CD4-positive, alpha-beta T cell treated with Interferon gamma for 1 hour (primary cell): ENCODE data around the gene BBLN.

Source experiments
- DNase-seq: peaks from one replicate; pipeline ENCODE4 v3.0.0-alpha.2; 2020

Gene BBLN

DNA sequence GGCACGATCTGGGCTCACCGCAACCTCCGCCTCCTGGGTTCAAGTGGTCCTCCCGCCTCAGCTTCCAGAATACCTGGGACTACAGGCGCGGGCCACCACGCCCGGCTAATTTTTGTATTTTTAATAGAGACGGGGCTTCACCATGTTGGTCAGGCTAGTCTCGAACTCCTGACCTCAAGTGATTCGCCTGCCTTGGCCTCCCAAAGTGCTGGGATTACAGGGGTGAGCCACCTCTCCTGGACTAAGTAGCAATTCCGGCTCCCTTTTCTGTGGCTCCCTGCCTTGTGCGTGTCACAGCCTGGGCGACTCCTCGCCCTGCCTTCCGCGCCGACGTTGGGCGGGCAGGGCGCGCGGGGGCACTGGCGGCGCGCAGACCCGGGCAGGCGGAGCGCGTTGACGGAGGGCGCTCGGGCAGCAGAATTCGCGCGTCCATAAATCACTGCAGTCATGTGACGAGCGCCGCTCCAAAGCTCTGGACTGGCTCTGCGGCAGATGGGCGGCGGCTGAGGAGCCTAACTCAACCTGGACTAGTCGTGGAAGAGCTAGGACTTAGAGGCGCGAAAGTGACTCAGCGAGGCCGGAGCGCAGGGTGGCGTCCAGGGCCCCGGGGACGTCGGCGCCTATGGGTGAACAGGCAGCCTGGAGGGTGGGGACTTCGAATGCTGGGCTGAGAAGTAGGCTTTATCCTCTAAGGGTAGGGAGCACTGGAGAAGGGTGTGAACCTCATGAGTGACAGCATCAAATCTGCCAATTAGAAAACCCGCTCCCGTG, 32.7 kb downstream of the BBLN start:
- DNase-seq = no peak

DNA sequence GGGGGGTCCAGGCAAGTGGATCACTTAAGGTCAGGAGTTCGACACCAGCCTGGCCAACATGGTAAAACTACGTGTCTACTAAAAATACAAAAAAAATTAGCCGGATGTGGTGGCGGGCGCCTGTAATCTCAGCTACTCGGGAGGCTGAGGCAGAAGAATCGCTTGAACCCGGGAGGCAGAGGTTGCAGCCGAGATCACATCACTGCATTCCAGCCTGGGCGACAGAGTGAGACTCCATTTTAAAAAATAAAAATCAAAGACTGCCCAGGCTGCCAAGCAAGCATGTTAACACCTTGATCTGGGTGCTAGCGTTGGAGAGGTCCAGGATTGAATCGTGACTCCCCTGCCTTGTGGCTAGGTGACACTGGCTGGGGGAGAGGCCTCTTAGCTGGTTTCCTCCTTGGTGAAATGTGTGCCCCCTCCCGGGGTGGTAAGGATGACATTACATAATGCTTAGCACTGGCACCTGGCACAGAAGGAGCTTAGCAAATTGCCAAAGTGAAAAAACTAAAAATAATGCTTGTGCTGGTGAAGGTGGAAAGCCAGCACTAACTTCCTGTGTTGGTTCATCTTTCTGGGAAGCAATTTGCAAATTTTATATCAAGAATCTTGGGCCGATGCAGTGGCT, 33.5 kb downstream of the BBLN start:
- DNase-seq = no peak

DNA sequence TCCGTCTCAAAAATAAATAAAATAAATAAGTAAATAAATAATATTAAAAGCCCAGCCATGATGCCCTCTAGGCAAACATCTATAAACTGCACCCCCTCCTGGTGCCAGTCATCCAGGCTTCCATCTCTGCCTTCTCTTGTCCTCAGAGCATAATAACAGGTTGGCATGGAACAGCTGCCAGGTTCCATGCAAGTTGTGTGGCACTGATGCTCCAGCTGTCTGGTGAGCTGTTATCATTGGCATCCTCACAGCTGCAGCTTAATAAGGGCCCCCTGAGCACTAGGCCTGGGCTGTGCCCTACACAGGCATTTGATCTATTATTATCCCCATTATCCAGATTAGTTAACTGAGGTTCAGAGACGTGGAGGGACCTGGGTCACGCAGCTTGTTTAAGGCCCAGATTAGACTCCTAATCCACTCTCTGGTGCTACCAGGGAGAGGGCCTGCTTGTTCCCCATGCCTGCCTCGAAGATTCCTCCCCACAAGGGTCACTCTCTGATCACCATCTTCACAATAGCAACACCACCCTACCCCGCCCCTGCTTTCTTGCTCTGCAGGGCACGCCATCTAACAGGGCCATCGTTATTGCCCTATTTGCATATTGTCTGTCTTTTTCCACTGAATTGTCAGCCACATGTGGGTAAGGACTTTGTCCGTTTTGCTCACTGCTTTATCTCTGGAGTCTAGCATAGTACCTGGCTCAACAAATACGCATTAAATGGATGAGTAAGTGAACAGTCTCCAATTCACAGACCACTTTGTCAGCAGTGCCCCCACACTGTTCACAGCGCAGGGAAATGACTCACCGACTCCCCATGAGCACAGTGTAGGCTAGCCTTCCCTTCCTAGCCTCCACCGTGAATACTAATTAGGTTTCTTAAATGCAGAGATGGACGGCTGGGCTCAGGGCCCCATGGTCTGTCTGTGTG, 41.6 kb downstream of the BBLN start:
- no peak for DNase-seq

DNA sequence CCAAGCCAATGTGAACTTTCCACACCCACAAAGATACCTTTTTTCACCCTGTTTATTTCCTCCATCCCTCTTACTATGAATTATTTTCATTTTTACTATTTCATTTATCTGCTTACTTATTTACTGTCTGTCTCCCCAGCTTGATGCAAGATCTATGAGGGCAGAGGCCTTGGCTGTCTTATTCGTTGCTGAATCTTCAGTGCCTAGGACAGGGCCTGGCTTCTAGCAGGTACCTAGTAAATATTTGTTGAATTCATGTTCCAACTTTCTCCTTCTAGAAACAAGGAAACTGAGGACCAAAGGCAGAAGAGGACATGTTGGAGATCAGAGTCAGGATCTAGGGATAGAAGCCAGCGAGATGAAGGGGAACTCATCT, 42.6 kb downstream of the BBLN start:
- DNase-seq = no peak

DNA sequence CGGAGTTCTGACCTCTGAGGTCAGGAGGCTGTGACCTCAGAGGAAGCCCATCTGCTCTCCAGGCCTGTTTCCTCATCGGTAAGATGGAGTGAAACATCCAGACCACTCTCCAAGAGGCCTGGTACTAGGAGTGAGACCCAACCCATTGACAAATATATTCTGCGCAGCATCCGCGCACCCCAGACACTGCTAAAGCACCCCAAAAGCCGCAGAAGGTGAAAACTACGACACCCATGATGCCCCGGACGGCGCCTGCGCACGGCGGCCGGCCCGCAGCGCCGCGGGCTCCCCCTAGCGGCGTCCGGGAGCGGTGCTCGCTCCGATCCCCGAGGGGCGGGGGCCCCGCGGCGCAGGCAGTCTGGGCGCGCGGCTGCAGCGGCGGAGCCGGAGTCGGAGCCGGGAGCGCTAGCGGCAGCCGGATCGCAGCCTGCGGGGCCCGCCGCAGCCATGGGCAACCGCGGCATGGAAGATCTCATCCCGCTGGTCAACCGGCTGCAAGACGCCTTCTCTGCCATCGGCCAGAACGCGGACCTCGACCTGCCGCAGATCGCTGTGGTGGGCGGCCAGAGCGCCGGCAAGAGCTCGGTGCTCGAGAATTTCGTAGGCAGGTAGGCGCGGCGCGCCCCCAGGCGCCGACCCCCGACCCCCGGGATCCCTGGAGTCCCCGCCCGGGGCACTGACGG, 43.1 kb downstream of the BBLN start, which contains the start of gene DNM1:
Gene DNM1 (plus strand): TSS at position 356 of the 683 bp plus-strand sequence. CDS start 92 bp downstream, at position 448.
- DNase-seq = peak; percentile 75

DNA sequence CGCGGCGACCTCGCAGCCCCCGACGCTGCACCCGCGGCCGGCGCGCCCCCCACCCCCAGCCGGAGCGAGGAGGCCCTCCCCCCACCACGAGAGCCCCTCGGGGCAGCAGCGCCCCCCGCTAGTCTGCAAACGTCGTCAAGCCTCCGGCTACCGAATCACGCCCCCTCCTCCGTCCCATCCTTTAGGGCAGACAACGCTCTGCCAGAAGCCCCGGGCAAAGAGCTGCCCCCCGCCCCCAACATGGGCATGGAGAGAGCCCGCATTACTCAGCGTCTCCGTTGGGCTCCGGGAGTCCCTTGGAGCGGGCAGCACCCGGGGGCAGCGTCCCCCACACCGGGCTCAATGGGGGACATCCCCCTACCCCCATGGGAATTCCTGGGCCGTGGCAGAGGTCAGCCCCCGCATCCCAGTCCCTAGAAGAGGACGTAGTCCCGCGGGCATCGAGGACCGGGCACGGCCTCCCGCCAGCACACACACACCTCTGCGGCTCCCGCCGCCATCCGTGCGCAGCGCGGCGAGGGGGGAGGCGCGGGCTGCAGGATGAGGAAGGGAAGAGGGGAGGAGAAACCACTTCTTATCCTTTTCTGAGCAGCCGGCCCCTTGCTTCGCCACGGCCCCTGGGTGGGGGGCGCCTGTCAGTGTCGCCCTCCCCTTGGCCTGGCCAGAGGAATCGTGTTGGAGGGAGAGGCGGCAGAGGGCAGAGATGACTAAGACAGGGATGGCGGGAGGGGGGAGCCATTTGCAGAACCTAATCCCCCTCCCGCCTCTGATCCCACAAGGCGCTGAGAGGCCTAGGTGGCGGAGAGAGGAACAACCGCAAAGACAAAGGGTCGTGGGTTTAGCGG, 43.9 kb downstream of the BBLN start:
- no peak for DNase-seq

DNA sequence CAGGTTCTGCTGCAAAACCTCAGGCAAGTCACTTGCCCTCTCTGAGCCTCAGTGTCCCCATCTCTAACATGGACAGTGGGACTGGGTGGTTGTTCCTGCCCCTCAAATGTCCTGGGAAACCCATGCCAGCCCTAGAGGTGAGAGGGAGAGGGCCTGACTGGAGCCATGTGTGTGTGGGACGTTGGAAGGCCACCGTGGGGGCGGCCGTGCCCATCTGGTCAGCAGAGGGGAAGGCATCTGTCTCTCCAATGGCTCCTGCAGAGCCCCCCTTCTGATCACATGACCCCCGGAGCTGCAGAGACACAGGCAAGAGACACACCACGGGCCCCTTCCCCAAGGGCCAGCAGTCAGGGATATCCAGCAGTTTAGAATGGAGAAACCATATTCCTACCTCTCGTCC, 44.8 kb downstream of the BBLN start:
- DNase-seq = no peak

DNA sequence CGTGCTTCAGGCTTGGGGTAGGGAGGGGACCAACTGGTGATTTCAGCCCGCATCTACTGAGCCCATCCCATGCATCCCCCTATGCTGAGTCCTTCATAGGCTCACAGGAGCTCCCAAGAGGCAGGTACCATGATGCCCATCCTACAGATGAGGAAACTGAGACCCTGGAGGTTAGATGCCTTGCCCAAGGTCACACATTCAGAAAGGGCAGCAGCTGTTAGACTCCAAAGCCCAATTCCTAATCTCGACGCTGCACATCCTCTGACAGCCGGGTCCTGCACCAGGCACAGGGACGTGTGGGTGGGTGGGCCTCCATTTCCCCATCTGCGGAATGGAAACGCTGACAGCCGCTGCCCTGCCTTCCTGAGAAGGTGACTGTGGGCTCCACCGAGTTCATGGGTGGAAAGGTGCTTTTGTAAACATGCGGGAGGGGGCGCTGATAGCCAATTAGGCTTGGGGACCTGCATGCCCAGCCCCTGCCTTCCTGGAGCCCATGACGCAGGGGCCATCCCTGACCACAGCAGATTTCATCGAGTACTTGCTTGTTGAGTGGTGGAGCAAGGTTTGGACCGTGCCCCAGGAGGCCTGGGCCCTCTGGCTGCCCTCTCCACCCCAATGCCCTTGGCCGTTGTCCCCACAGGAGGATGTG, 45.4 kb downstream of the BBLN start:
- no peak for DNase-seq

DNA sequence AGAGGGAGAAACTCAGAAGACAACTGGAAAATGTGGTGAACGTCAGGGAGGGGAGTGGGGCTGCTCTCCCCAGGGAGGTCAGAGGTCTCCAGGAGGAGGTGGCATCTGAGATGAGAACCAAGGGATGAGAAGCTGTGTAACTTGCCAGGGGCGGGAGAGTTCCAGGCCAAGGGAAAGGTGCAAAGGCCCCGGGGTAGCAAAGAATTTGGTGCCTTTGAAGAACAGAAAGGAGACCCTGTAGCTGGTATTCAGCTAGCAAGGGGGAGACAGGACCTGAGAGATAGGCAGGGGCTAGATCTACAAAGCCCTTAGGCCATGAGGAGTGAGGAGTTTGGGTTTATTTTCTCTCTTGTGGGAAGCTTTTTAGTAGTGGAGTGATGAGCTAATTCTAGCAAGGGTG, 46.4 kb downstream of the BBLN start:
- DNase-seq = no peak

DNA sequence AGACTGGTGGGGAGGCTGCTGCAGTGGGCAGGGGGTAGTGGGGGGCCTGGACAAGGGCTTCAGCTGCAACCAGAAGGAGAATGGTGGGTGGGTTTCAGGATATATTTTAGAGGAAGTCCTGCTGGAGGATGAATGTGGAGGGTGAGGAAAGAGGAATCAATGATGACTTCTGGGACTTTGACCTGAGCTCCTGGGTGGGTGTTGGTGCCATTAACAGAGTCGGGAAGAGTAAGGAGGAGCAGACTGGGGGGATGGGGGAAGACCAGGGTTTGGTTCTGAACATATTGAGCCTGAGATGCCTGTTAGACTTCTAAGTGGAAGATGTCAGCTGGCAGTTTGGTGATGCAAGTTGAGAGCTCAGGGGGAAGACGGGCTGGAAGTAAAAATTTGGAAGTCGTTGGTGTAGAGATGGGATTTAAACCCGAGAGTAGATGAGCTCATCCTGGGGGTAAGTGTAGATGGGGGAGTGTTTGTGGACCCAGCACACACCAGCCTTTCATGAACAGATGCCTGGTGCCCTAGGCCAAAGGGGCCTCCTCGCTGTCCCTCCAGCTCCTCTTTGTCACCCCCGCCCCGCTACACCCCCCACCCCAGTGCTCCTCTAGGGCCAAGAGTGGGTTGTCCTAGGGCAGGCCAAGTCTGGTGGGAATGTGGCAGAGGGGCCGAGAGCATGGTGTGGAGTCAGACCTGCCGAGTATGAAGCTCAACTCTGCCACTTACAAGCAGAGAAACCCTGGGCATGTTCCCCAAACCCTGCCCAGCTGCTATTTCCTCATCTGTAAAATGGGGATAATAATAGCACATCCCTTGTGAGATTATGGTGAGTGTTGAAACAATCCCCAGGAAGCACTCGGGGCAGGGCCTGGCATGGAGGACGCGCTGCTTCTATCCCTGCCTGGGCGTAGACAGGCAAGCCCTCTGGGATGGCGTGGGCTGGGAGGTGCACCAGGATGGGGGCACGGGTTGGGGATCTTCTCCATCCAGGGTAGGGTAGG, 47.1 kb downstream of the BBLN start:
- DNase-seq = no peak

DNA sequence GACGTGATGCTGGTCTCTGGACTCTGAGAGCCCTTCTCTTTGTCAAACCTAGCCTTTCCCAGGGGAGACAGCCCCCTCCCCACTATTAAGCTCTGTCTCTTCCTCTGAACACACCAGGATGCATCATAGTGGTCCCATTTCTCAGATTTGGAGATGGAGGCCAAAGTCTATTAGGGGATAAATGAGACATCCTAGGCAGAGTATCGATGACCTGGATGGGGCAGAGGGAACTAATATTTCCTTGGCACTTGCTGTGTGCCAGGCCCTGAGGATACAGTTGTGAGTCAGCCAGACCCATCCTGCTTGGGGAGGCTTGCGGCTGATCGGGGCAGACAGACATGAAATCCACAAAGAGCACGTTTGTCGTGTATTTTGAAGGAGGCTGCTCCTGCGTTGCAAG, 48.3 kb downstream of the BBLN start:
- DNase-seq = no peak

DNA sequence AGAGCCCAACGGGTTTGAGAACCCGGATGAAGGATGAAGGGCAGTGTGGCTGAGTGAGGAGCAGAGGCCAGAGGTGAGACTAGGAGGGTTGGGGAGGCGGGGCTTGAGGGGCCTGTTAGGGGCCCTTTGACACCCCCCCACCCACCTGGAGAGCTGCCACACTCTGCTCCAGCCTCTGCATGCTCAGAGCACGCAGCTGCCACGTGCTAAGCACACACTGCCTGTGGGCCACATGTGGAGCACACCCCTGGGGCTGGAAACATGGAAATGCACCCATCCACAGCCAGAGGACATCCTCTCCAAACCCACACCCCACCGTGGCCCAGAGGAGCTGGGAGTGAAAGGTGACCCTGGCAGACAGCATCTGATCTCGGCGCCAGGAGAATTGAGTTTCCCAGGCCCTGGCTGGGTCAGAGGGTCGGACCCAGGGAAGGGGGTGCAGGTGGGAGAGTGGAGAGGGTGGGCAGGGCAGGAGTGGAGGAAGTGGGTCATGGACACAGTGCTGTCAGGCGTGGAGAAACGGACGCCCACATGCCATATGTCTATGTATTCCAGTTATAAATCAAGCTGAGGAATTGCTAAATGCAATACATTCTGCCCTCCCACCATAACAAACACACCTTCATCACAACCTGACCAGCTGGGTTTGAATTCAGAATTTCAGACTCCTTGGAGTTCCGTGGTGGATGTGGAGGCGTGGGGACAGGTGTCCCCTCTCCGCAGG, 49.0 kb downstream of the BBLN start:
- no peak for DNase-seq

DNA sequence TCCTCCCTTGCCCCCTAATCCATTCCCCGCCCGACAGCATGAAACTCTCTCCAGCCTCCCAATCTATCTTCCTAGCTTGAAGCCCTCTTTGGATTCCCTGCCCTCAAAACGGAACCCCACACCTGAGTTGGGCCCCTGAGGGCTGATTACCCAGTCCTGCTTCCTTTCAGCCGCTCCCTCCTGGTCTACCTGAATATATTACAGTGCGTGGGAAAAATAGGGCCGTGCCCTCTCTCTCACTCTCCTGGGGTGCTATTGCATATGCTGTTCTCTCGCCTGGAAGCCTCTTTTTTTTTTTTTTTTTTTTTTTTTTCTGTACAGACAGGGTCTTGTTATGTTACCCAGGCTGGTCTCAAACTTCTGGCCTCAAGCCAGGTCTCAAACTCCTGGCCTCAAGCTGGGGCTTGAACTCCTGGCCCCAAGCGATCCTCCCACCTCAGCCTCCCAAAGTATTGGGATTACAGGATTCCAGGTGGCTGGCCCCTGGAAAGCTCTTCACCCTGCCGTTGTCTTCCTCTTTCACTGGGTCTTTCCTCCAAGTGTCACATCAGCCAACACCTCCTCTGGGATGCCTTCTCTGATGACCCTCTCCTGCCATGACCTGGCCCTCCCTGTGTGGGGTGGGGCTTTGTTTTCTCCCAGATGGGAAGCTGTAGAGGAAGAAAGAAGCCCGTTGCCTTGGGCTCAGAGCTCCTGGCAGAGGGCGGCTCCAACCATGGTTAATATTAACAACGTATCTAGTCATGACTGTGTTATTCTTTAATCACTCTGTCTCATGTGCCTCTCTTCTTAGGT, 51.3 kb downstream of the BBLN start:
- no peak for DNase-seq

DNA sequence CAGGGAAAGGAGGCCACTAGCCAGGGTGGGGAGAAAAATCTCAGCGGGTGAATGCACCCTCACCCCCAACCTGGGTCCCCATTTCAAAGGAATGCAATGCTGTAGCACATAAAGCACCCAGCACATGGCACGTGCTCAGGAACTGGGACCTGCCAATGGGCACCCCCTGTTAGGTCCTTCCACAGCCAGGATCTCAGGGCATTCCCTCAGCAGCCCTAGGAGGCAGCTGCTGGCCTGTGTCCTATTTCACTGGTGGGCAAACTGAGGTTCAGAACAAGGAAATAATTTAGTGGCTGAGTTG, 51.9 kb downstream of the BBLN start:
- DNase-seq = no peak
